HUES64 (cell line): ENCODE results near the gene TMEM119.

Source experiments
- H3K27ac ChIP-seq: 2 replicates; pipeline ENCODE4 v1.7.0; 2013; ENCODE audit warnings: low read depth, low read length, inconsistent platforms
- H3K27me3 ChIP-seq: 2 replicates; pipeline ENCODE4 v1.6.1; 2013; ENCODE audit warnings: mild to moderate bottlenecking, low read length; ENCODE audit not compliant: insufficient read depth
- H3K36me3 ChIP-seq: 2 replicates; pipeline ENCODE4 v1.6.1; 2013; ENCODE audit warnings: mild to moderate bottlenecking, low read length; ENCODE audit not compliant: insufficient read depth
- H3K4me1 ChIP-seq: 2 replicates; pipeline ENCODE4 v1.6.1; 2013; ENCODE audit warnings: mild to moderate bottlenecking, low read length, moderate library complexity; ENCODE audit not compliant: insufficient read depth
- H3K4me3 ChIP-seq: 2 replicates; pipeline ENCODE4 v1.5.1; 2013; ENCODE audit warnings: mild to moderate bottlenecking, low read length, moderate library complexity
- H3K9ac ChIP-seq: 2 replicates; pipeline ENCODE4 v1.6.1; 2013; ENCODE audit warnings: mild to moderate bottlenecking, low read depth, low read length
- H3K9me3 ChIP-seq: 2 replicates; pipeline ENCODE4 v1.6.1; 2013; ENCODE audit warnings: low read depth, low read length; ENCODE audit not compliant: insufficient read depth
- WGBS: fragments of 150-250, 120-280 bp; methylation state at CpG from one replicate; pipeline ENCODE4 v1.1.7; 2013; ENCODE audit warnings: missing lambda C conversion rate; 5-methylcytosine and 5-hydroxymethylcytosine counted together

TMEM119 gene

GRCh38 chr12:108586306-108586705 lies 11.6 kb downstream of the TMEM119 start:
- Histone ChIP-seq H3K36me3 (no peaks in the 10 kb centered on the region), H3K4me1 (peaks cover 4% of the 10 kb centered on the region; the same call in 1 of the 2 replicates), H3K9me3 (no peaks in the 10 kb centered on the region), H3K27ac (no peak overlapping the region), H3K9ac (no peak overlapping the region), H3K4me3 (no peak overlapping the region), H3K27me3 (no peaks in the 10 kb centered on the region)
- 94% methylated on average over 11 of the region's 11 CpGs for WGBS

- Histone ChIP-seq H3K27me3 (no peaks in the 10 kb centered on the region), H3K9me3 (no peaks in the 10 kb centered on the region), H3K9ac (no peak overlapping the region), H3K27ac (no peak overlapping the region), H3K36me3 (no peaks in the 10 kb centered on the region), H3K4me1 (peaks cover 4% of the 10 kb centered on the region; the same call in 1 of the 2 replicates), H3K4me3 (no peak overlapping the region)
- 92% methylated on average over 4 of the region's 4 CpGs for WGBS
These were observed 12.0 kb downstream of the TMEM119 start for GRCh38 chr12:108585864-108586263.

DNA sequence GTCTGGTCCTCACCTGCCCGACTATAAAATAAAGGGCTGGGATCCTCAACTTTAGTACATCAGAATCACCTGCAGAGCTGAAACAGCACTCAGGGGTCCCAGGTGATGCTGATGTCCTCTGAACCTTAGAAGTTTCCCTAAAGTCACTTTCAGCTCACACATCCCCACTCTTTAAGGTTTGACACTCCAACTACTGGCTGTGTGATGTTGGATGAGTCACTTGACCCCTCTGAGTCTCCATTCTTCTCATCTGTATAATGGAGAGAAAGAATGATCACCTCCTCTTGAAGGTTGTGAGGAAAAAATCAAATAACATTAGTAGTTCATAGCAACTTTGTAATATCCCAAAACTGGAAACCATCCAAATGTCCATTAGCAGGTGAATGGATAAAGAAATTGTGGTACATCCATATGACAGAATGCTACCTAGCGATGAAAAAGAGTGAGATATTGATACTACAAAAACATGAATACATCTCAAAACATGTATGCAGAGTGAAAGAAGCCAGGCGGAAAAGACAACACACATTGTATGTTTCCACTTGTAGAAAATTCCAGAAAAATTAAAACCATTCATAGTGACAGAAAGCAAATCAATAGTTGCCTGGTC lies 13.3 kb downstream of the TMEM119 start:
- H3K9me3 ChIP-seq = no peaks in the 10 kb centered on the region
- WGBS = 90% methylated on average over 2 of the region's 3 CpGs

DNA sequence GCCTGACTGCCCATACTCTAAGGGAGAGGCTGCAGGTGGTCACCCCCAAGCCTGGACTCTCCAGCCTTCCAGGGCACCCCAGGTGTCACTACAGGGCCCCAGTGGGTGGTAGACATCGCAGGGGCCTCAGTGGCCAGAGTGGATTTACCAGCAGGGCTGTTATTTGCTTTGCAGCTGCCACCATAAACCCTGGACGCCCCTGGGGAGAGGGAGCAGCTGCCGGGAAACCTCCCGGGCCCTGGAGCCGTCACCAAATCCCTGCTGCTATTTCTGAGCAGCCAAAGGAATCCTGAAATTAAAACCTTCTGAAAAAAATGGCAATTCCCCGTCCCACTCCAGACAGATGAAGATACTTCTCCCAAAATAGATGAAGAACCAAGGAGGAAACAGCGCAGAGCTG lies 13.9 kb downstream of the TMEM119 start:
- WGBS = 80% methylated on average over 7 of the region's 7 CpGs
- Histone ChIP-seq H3K4me3 (no peak overlapping the region), H3K9ac (no peak overlapping the region), H3K27ac (no peak overlapping the region), H3K4me1 (peaks cover 3% of the 10 kb centered on the region; the same call in 1 of the 2 replicates), H3K36me3 (no peaks in the 10 kb centered on the region), H3K27me3 (no peaks in the 10 kb centered on the region), H3K9me3 (no peaks in the 10 kb centered on the region)

More for the DNA sequence above, 13.3 kb downstream of the TMEM119 start:
- Histone ChIP-seq H3K27me3 (no peaks in the 10 kb centered on the region), H3K4me1 (peaks cover 4% of the 10 kb centered on the region; the same call in 1 of the 2 replicates), H3K9ac (no peak overlapping the region), H3K27ac (no peak overlapping the region), H3K4me3 (no peak overlapping the region), H3K36me3 (no peaks in the 10 kb centered on the region)

- WGBS = 92% methylated on average over 9 of the region's 10 CpGs
- no peak overlapping the region for H3K4me3 ChIP-seq
- H3K27me3 ChIP-seq = no peaks in the 10 kb centered on the region
- no peaks in the 10 kb centered on the region for H3K36me3 ChIP-seq
- no peaks in the 10 kb centered on the region for H3K4me1 ChIP-seq
- H3K27ac ChIP-seq = no peak overlapping the region
- no peak overlapping the region for H3K9ac ChIP-seq
- no peaks in the 10 kb centered on the region for H3K9me3 ChIP-seq
These were observed 14.7 kb downstream of the TMEM119 start for GRCh38 chr12:108582978-108583770.

GRCh38 chr12:108582509-108582908 lies 15.4 kb downstream of the TMEM119 start:
- no peaks in the 10 kb centered on the region for H3K36me3 ChIP-seq
- H3K27me3 ChIP-seq = no peaks in the 10 kb centered on the region
- H3K27ac ChIP-seq = no peak overlapping the region
- H3K4me3 ChIP-seq = no peak overlapping the region
- no peak overlapping the region for H3K9ac ChIP-seq
- no peaks in the 10 kb centered on the region for H3K9me3 ChIP-seq
- no peaks in the 10 kb centered on the region for H3K4me1 ChIP-seq
- WGBS = 89% methylated on average over 9 of the region's 9 CpGs

DNA sequence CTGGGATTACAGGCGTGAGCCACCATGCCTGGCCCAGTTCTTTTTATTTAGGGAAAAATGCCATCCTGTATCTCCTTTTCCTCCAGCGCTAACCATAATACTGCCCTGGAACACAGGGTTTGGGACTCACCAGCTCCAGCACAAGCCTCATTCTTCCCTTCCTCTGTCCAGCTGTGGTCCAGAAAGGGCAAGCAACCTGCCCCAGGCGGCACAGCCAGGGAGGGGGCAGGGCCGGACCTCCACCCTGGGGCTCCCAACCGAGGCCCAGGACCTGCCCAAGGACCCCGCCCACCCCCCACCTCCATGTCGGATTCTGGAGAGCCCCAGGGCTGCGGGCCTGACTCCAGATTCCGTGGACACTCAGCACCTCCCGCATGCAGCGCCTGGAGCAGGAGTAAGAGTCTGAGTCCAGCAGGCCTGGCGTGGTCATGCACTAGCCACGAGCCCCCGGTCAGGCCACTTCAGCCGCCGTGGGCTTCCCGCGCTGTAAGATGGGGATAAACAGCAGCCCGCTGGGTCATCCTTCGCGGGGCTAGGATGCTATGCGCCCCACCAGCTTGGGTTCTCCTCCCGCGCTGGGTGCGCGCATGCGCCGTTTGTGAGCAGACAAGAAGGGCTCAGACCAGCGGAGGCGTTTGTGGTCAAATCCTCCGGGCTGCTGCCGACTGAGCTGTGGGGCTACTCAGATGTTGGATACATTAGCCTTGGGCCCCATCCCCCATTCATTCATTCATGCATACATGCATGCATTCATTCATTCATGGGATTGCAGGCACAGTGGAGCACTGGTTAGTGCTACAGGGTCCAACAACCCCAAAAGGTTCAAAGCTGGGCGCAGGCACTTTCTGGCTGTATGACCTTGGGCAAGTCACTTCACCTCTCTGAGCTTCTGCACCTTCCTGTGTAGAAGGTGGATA lies 16.3 kb downstream of the TMEM119 start:
- Histone ChIP-seq H3K27ac (no peak overlapping the region), H3K9me3 (no peaks in the 10 kb centered on the region), H3K4me3 (no peak overlapping the region), H3K4me1 (no peaks in the 10 kb centered on the region), H3K9ac (no peak overlapping the region), H3K27me3 (no peaks in the 10 kb centered on the region), H3K36me3 (no peaks in the 10 kb centered on the region)
- 93% methylated on average over 33 of the region's 33 CpGs for WGBS

DNA sequence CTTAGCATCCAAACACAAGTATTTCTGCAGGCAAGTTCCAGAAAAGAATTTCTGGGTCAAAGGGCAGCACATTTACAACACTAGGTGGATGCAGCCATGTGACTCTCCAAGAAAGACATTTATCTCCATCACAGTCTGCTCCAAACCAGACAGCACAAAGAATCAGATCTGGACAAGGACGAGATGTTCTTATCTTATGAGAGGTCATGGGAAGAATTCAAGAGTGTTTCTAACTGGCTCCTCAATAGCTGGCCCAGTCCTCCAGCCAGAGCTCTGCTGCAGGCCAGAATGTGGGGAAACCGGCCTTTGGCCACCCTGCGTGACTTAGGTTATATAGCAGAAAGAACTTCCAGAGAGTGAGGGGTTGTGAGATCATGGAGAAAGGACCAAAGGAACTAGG lies 17.4 kb downstream of the TMEM119 start:
- H3K4me1 ChIP-seq = no peaks in the 10 kb centered on the region
- no peak overlapping the region for H3K9ac ChIP-seq
- H3K36me3 ChIP-seq = no peaks in the 10 kb centered on the region
- H3K27me3 ChIP-seq = no peaks in the 10 kb centered on the region
- H3K4me3 ChIP-seq = no peak overlapping the region
- no peaks in the 10 kb centered on the region for H3K9me3 ChIP-seq
- WGBS = 59% methylated on average over 3 of the region's 3 CpGs
- no peak overlapping the region for H3K27ac ChIP-seq

DNA sequence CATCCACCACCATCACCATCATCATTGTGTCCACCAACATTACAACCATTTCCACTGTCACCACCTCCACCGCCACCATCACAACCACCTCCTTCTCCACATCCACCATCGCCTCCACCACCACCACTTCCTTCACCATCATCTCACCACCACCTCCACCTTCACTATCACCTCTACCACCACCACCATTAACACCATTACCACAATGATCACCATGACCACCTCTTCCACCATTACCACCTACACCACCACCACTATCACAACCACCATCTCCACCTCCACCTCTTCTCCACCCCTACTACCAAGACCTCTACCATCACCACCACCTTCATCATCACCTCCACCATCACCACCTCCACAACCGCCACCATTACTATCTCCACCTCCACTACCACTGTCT lies 19.1 kb downstream of the TMEM119 start:
- Histone ChIP-seq H3K27ac (no peak overlapping the region), H3K36me3 (no peaks in the 10 kb centered on the region), H3K4me1 (no peaks in the 10 kb centered on the region), H3K9ac (no peak overlapping the region), H3K9me3 (no peaks in the 10 kb centered on the region), H3K27me3 (no peaks in the 10 kb centered on the region), H3K4me3 (no peak overlapping the region)
- WGBS = 94% methylated on average over 3 of the region's 3 CpGs

- Histone ChIP-seq H3K4me3 (no peak overlapping the region), H3K27ac (no peak overlapping the region), H3K4me1 (no peaks in the 10 kb centered on the region), H3K27me3 (no peaks in the 10 kb centered on the region), H3K9me3 (no peaks in the 10 kb centered on the region), H3K36me3 (no peaks in the 10 kb centered on the region), H3K9ac (no peak overlapping the region)
- WGBS = 58% methylated on average over 2 of the region's 2 CpGs
These were observed 19.6 kb downstream of the TMEM119 start for GRCh38 chr12:108578264-108578663.

GRCh38 chr12:108577458-108577857 lies 20.4 kb downstream of the TMEM119 start:
- Histone ChIP-seq H3K9me3 (no peaks in the 10 kb centered on the region), H3K4me1 (no peaks in the 10 kb centered on the region), H3K27ac (no peak overlapping the region), H3K4me3 (no peak overlapping the region), H3K9ac (no peak overlapping the region), H3K27me3 (no peaks in the 10 kb centered on the region), H3K36me3 (no peaks in the 10 kb centered on the region)
